CD4-positive, alpha-beta T cell treated with Interleukin-6 for 4 hours (primary cell): Measurements from ENCODE around the gene CRIP1.

ENCODE experiments used
- DNase-seq: peaks from one replicate; pipeline ENCODE4 v3.0.0-alpha.2; 2020; ENCODE audit warnings: mixed read lengths

The CRIP1 gene

GRCh38 chr14:105452963-105453362, 33.7 kb upstream of the CRIP1 start:
- DNase-seq = no peak

DNA sequence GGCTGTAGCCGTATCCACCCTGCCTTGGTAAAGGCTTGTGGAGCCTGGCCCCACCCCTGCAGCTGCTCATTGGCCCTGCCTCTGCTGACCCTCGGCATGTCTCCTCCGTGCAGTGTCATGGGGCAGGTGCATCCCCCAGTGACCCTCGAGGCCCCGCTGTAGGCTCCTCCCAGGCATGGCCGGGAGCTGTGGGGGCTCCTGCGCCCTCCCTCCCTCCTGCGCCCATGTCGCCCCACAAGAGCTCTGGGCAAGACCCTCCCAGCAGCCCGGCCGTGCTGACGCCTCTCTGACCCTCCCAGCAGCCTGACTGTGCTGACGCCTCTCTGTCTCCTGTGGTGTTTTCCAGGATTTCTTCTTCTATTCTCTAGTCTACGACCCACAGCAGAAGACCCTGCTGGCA, 32.8 kb upstream of the CRIP1 start:
- no peak for DNase-seq

DNA sequence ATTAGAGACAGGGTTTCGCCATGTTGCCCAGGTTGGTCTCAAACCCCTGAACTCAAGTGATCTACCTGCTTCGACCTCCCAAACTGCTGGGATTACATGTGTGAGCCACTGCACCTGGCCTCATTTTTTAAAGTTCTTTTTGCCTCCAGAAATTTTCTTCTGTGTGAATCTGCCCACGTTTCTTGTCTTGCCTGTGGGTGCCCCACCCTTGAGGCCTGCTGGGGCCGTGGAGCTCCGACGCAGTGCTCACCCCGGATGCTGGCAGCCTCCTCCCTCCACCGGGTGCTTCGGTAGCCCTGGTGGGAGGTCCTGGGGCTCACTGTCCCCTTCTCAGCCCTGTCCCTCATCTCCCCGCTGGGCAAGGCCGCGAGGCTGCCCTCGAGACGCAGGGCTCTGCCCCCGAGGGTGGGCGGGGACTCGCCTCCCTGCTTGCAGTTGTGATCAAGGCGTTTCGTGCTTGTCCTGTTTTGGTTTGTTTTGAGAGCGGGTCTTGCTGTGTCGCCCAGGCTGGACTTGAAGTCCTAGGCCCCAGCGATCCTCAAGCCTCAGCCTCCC, 31.5 kb upstream of the CRIP1 start:
- DNase-seq = no peak

DNA sequence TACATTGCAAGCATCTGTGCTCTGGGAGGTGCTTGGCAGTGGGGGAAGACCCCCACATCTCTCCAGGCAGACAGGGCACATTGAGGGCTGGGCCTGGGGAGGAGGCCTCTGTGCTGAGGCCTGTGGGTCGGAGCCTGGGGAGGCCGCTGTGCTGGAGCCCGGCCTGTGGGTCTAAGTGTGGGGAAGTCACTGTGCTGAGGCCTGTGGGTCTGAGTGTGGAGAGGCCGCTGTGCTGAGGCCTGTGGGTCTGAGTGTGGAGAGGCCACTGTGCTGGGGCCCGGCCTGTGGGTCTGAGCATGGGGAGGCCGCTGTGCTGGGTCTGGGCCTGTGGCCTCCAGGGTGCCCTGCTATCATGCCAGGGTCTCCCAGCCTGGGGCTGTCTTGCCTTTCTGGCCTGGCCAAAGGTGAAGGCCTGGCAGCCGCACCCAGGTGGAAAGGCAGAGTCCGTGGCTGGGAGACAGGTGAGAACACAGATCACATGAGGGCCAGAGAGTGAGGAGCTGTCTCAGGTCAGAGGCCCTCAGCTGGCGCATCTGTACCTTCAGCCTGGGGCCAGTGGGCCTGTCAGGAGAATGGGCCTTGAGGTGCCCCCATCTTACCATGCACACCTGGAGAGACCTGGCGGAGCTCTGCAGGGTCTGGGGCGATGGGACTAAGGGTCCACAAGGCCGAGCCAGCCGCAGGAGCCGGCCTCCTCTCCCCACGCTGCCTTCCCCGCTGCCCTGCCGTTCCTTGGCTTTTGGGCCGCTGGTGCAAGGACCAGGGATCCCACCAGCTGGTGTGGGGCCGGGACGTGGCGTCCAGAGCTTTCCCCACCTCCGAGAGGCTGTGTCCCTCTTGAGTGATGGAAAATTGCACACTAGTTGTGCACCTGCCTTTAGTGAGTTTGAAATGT, 30.7 kb upstream of the CRIP1 start:
- no peak for DNase-seq

- DNase-seq = no peak
These were observed 29.7 kb upstream of the CRIP1 start for GRCh38 chr14:105456736-105457617.

DNA sequence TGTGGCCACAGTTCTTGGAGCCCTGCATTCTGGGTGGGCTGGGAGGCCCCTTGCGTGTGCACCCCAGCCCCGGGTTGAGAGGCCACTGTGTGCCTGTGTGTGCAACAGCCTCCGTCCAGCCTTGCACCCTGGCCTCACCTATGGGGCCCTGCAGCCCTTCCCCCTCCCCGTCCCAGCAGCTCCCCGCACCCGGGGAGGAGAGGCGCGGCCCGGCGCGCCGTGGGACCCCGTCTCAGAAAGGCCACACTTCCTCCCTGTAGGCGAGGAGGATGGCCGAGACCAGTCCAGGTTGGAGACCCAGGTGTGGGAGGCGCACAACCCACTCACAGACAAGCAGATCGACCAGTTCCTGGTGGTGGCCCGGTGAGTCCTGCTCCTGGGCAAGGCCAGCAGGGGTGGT, 28.7 kb upstream of the CRIP1 start:
- DNase-seq = no peak

- DNase-seq = no peak
These were observed 28.1 kb upstream of the CRIP1 start for GRCh38 chr14:105458571-105458970.

GRCh38 chr14:105460116-105460515, 26.6 kb upstream of the CRIP1 start:
- no peak for DNase-seq

GRCh38 chr14:105460616-105461015, 26.1 kb upstream of the CRIP1 start:
- no peak for DNase-seq

DNA sequence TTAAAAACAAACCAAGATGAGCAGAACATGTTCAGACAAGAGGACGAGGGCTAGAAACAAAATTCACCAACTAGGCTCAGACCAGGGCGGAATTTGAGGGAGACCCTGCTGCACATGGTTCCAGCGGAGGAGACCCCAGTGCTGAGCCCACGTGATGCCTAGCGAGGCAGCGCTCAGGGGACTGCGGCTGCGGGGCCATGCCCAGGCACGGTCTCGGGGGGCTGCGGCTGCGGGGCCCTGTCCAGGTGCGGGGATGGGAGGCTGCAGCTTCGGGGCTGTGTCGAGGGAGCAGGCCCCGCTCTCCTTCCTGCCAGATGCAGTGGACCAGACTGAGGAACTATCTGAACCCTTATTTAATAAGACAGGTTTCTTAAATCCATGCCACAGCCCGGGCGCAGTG, 24.8 kb upstream of the CRIP1 start:
- DNase-seq = no peak

DNA sequence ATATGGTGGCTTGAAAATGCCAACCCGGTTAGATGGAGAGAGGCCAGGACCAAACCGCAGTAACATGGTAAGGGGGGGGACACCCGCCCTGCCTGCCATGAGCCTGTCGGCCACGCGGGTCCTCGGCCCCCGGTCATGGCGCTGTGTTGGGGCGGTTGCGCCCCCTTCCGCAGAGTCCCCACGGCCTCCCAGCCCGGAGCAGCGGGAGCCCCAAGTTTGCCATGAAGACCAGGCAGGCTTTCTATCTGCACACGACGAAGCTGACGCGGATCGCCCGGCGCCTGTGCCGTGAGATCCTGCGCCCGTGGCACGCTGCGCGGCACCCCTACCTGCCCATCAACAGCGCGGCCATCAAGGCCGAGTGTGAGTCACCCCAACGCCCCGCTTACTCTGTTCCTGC, 22.2 kb upstream of the CRIP1 start:
- no peak for DNase-seq

DNA sequence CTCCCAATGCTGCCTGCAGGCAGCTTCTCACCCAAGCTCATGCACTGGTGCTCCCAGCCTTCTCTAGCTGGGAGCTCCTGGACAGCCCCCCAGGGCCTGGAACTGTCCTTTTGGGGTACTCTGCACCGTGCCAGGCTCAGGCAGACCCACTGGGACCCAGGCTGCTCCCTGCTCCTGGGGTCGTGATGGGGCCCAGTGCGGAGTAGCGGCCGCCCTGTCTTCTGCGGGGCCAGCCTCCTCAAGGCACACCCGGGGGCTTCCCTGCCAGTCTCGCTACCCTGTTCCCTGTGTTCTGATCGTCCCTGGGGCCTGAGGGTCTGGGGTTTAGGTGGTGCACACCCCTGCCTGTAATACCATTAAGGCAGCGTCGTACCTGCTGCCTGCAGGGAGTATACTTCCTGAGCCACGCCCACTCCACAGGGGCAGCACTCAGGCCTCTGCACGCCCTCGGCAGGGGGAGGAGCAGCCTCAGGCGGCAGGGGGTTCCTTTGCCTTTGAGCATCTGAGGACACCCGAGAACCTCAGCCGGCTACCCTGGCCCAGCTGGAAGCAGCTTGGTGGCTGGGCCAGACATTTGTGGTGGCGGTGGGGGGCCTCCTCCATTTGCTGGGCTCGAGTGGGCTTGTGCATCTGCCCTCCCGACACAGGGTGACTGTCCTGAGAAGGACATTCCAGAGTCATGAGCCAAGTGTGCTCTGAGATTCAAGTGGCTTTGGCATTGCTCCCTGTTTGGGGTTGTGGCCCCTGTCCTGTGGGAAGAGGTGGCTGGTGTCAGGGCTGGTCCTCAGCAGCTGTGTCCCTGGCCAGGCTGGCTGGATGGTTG, 21.3 kb upstream of the CRIP1 start:
- no peak for DNase-seq

DNA sequence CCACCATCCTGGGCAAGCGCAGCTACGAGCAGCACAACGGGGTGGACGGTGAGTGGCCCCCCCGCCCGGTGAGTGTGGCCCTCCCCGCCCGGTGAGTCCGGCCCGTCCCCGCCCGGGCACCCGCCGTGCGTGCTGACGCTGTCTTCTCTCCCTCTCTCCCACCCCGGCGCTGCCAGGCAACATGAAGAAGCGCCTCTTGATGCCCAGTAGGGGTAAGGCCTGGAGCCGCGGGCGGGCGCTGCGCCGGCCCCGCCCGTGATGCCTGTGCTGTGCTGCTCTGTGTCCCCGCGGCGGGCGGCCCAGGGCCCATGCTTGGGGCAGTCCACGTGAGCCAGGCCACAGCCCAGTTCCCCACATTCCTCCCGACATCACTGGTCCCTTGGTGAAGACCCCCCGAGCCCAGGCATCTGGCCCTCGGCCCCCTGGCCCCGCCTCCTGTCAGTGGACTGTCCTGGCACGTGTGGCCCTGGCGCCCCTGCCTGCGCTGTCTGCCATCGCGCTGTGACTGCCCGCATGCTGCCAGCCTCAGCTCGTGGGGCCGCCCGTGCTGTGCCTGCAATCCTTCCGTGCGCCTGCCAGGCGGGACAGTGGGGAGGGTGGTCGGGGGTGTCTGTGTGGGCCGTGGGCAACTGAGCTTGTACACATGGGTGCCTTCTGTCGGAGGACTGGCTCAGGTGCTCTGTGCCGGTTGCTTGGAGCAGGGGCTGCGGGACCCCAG, 20.0 kb upstream of the CRIP1 start:
- DNase-seq = no peak

DNA sequence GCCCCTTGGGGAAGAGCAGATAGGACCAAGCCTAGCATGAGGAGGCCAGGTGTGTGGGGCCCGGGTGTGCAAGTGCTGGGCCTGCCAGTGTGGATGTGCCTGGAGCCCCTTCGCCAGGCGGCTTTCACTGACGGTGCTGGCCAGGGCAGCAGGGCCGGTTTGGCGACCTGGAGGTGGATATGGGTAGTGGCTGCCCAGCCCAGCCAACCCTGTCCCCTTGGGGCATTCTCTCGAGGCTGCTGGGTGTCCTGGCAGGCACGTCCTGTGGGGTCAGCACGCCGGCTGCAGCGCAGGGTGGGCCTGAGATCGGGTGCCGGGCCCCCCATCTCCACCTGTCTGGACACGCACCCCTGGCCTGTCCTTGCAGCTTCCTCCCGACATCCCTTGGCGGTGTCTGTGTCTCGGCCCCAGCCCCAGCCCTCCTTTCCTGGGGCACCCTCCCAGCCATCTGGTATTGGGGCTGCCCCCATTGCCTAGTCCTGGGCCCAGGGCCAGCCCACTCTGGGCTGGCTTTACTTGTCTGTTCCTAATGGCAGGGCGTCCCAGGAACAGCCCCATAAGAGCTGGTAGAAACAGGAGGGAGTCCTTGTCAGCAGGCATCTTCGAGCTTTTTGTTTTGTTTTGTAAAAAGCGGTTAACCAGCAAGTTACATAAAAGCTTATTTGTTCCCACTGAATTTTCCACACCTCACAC, 19.3 kb upstream of the CRIP1 start:
- DNase-seq = no peak

GRCh38 chr14:105467942-105468471, 18.7 kb upstream of the CRIP1 start:
- DNase-seq = no peak

- no peak for DNase-seq
These were observed 18.0 kb upstream of the CRIP1 start for GRCh38 chr14:105468621-105469241.

- no peak for DNase-seq
These were observed 17.0 kb upstream of the CRIP1 start for GRCh38 chr14:105469456-105470349.

- DNase-seq = no peak
These were observed 16.1 kb upstream of the CRIP1 start for GRCh38 chr14:105470350-105471296.
